ENCODE data around the gene C5orf22.
"Not testable (repeated sequence)": the region's sequence is repeated elsewhere in the genome, so short reads cannot be mapped to it uniquely, and the experiment has no call there.

The C5orf22 gene

GRCh38 chr5:31537851-31538250 lies 5.8 kb downstream of the C5orf22 start:
- Histone ChIP-seq H3K79me2 (ENCODE audit: control insufficient read depth, low read length) (peaks cover 16% of the 10 kb centered on the region), H3K27me3 (ENCODE audit: control insufficient read depth, low read length) (no peaks in the 10 kb centered on the region), H3K9me2 (replicated peaks; ENCODE audit: control insufficient read depth, low read length) (no peaks in the 10 kb centered on the region), H3K27ac (ENCODE audit: low read depth, low read length) (no peak overlapping the region), H3K9me3 (ENCODE audit: control insufficient read depth, insufficient read depth, low read length) (no peaks in the 10 kb centered on the region), H3K4me3 (ENCODE audit: low read length) (no peak overlapping the region), H4K20me1 (ENCODE audit: control insufficient read depth, insufficient read depth, low read depth, low read length) (no peaks in the 10 kb centered on the region), H3F3A (ENCODE audit: control insufficient read depth, insufficient read depth) (no peaks in the 10 kb centered on the region), H3K36me3 (ENCODE audit: control insufficient read depth, low read length) (peaks cover 64% of the 10 kb centered on the region), H3K4me2 (ENCODE audit: low read length) (no peak overlapping the region), H3K4me1 (ENCODE audit: control insufficient read depth, low read length) (peaks cover 12% of the 10 kb centered on the region)
- TF ChIP-seq EZH2phosphoT487 (IDR thresholded peaks at IDR 0.05; ENCODE audit: borderline replicate concordance, low read length) (no peak), CTCF (IDR thresholded peaks at IDR 0.05; ENCODE audit: low read depth, low read length, poor library complexity, severe bottlenecking) (no peak)

- H4K20me1 ChIP-seq (ENCODE audit: control insufficient read depth, insufficient read depth, low read depth, low read length); H3F3A ChIP-seq (ENCODE audit: control insufficient read depth, insufficient read depth); H3K4me2 ChIP-seq (ENCODE audit: low read length); H3K27me3 ChIP-seq (ENCODE audit: control insufficient read depth, low read length); H3K9me2 ChIP-seq (replicated peaks; ENCODE audit: control insufficient read depth, low read length); H3K27ac ChIP-seq (ENCODE audit: low read depth, low read length); H3K4me3 ChIP-seq (ENCODE audit: low read length); H3K4me1 ChIP-seq (ENCODE audit: control insufficient read depth, low read length); H3K9me3 ChIP-seq (ENCODE audit: control insufficient read depth, insufficient read depth, low read length); H3K79me2 ChIP-seq (ENCODE audit: control insufficient read depth, low read length): not testable (repeated sequence)
- H3K36me3 ChIP-seq (ENCODE audit: control insufficient read depth, low read length), result peaks cover 39% of the 10 kb centered on the region
Measured at GRCh38 chr5:31549114-31549513, 17.0 kb downstream of the C5orf22 start.

GRCh38 chr5:31551878-31552277 lies 19.8 kb downstream of the C5orf22 start:
- Histone ChIP-seq H3K36me3 (ENCODE audit: control insufficient read depth, low read length) (peaks cover 24% of the 10 kb centered on the region), H3K4me1 (ENCODE audit: control insufficient read depth, low read length) (no peaks in the 10 kb centered on the region), H3F3A (ENCODE audit: control insufficient read depth, insufficient read depth) (no peaks in the 10 kb centered on the region), H3K4me2 (ENCODE audit: low read length) (no peak overlapping the region), H4K20me1 (ENCODE audit: control insufficient read depth, insufficient read depth, low read depth, low read length) (no peaks in the 10 kb centered on the region), H3K4me3 (ENCODE audit: low read length) (no peak overlapping the region), H3K79me2 (ENCODE audit: control insufficient read depth, low read length) (no peaks in the 10 kb centered on the region), H3K27ac (ENCODE audit: low read depth, low read length) (no peak overlapping the region), H3K9me2 (replicated peaks; ENCODE audit: control insufficient read depth, low read length) (no peaks in the 10 kb centered on the region), H3K9me3 (ENCODE audit: control insufficient read depth, insufficient read depth, low read length) (no peaks in the 10 kb centered on the region), H3K27me3 (ENCODE audit: control insufficient read depth, low read length) (no peaks in the 10 kb centered on the region)
- TF ChIP-seq CTCF (IDR thresholded peaks at IDR 0.05; ENCODE audit: low read depth, low read length, poor library complexity, severe bottlenecking), result no peak

- Histone ChIP-seq H3K79me2 (ENCODE audit: control insufficient read depth, low read length) (no peaks in the 10 kb centered on the region), H3K36me3 (ENCODE audit: control insufficient read depth, low read length) (peaks cover 17% of the 10 kb centered on the region), H3K4me3 (ENCODE audit: low read length) (no peak overlapping the region), H3K27me3 (ENCODE audit: control insufficient read depth, low read length) (no peaks in the 10 kb centered on the region), H4K20me1 (ENCODE audit: control insufficient read depth, insufficient read depth, low read depth, low read length) (no peaks in the 10 kb centered on the region), H3K9me2 (replicated peaks; ENCODE audit: control insufficient read depth, low read length) (no peaks in the 10 kb centered on the region), H3K9me3 (ENCODE audit: control insufficient read depth, insufficient read depth, low read length) (no peaks in the 10 kb centered on the region), H3K27ac (ENCODE audit: low read depth, low read length) (no peak overlapping the region), H3K4me2 (ENCODE audit: low read length) (no peak overlapping the region), H3F3A (ENCODE audit: control insufficient read depth, insufficient read depth) (no peaks in the 10 kb centered on the region), H3K4me1 (ENCODE audit: control insufficient read depth, low read length) (no peaks in the 10 kb centered on the region)
- TF ChIP-seq EZH2phosphoT487 (IDR thresholded peaks at IDR 0.05; ENCODE audit: borderline replicate concordance, low read length), result no peak
- TF ChIP-seq CTCF (IDR thresholded peaks at IDR 0.05; ENCODE audit: low read depth, low read length, poor library complexity, severe bottlenecking), result no peak
Measured at GRCh38 chr5:31553863-31554262, 21.8 kb downstream of the C5orf22 start.

All from DOHH2 (cell line).